Panc1 (cell line): ENCODE measurements around the gene GPR137. TPM values are rescaled to one million over a fixed set of nuclear protein-coding genes. Genes with fewer than 3 reads are reported as not detected.

Source experiments
- ATAC-seq: fragments of 200-7000 bp; cut with Tn5 transposase; 2 replicates; pipeline ENCODE4 v1.9.1; 2020; ENCODE audit warnings: mild to moderate bottlenecking, moderate library complexity
- BruUV-seq: library from RNA; stranded (reverse); fragments of 400-500 nt; replicated peaks from 2 replicates; lab custom pipeline; 2021; lab: Mats Ljungman, UMichigan
- CTCF ChIA-PET: fragments of 300-600 bp; sonication (Branson Sonifier 250); formaldehyde crosslinking; loops from one replicate; lab custom pipeline; 2022; ENCODE audit warnings: antibody characterized with exemption; lab: Charles Lee
- POLR2A ChIA-PET: fragments of 300-600 bp; sonication (Branson Sonifier 250); formaldehyde crosslinking; loops from one replicate; lab custom pipeline; 2022; ENCODE audit warnings: antibody characterized with exemption; lab: Charles Lee
- DNase-seq: peaks from one replicate; pipeline ENCODE4 v3.0.0-alpha.2; 2010; ENCODE audit warnings: low read depth, low spot score
- H3K27ac ChIP-seq: 2 replicates; pipeline ENCODE4 v1.5.1; 2011; ENCODE audit warnings: mild to moderate bottlenecking, low read length, inconsistent platforms
- H3K27me3 ChIP-seq: fragments of 200-500 bp; sonication (Bioruptor generic); 2 replicates; pipeline ENCODE4 v1.6.0; 2014; ENCODE audit warnings: low read length, inconsistent platforms; ENCODE audit not compliant: control insufficient read depth, insufficient read depth
- H3K36me3 ChIP-seq: fragments of 200-500 bp; sonication (Bioruptor generic); 2 replicates; pipeline ENCODE4 v1.5.1; 2014; ENCODE audit warnings: inconsistent platforms, mild to moderate bottlenecking, low read length, moderate library complexity; ENCODE audit not compliant: control insufficient read depth, insufficient read depth
- H3K4me1 ChIP-seq: 2 replicates; pipeline ENCODE4 v1.5.1; 2011; ENCODE audit warnings: inconsistent platforms, mild to moderate bottlenecking, low read length, moderate library complexity; ENCODE audit not compliant: control insufficient read depth, insufficient read depth
- H3K4me3 ChIP-seq, 2 experiments: 2 replicates each; pipeline ENCODE4 v1.5.1; 2011 to 2012; ENCODE audit warnings: low read depth in 2 of 2, low read length in 2 of 2, mild to moderate bottlenecking in 2 of 2, inconsistent platforms in 1 of 2, moderate library complexity in 1 of 2
- H3K9me3 ChIP-seq: fragments of 200-500 bp; sonication (Bioruptor generic); 2 replicates; pipeline ENCODE4 v1.5.1; 2014; ENCODE audit warnings: low read depth, mild to moderate bottlenecking, inconsistent platforms, low read length, moderate library complexity; ENCODE audit not compliant: control insufficient read depth, insufficient read depth
- POLR2AphosphoS5 ChIP-seq: IDR thresholded peaks from 2 replicates; pipeline ENCODE4 v1.6.1; 2012; ENCODE audit warnings: mild to moderate bottlenecking, low read depth, low read length, moderate library complexity
- SIN3A ChIP-seq: IDR thresholded peaks from 2 replicates; pipeline ENCODE4 v1.6.1; 2012; ENCODE audit warnings: low read depth, mild to moderate bottlenecking, low read length, moderate library complexity, borderline replicate concordance; ENCODE audit not compliant: insufficient read depth
- TCF7L2 ChIP-seq: IDR thresholded peaks from 2 replicates; pipeline ENCODE4 v1.6.1; 2011; ENCODE audit warnings: mild to moderate bottlenecking, low read depth, low read length, inconsistent platforms
- in situ Hi-C: cut with HindIII; loops from 2 replicates; pipeline ENCODE4 v1.10.0; 2016; ENCODE audit warnings: low sequenced_read_pairs, low pct_unique_long_range_greater_than_20kb
- intact Hi-C: fragments of 100-400 bp; cut with micrococcal nuclease; formaldehyde crosslinking; loops from one replicate; pipeline ENCODE4 v1.10.0; 2022; ENCODE audit not compliant: unreplicated experiment
- total RNA-seq: library from RNA; stranded (reverse); gene quantifications from one replicate; pipeline ENCODE4 v1.2.1, GENCODE V29; 2021; ENCODE audit not compliant: unreplicated experiment
- TF ChIP-seq, protein P1 (sequence below): fragments of 450-650 bp; IDR thresholded peaks from 2 replicates; pipeline ENCODE4 v1.5.1; 2017; ENCODE audit warnings: mild to moderate bottlenecking
- TF ChIP-seq, protein P2 (sequence below), 2 experiments: IDR thresholded peaks; 2 replicates each; pipeline ENCODE4 v1.6.1; 2011 to 2012; ENCODE audit warnings: low read depth in 2 of 2, control low read depth in 1 of 2, low read length in 1 of 2, mild to moderate bottlenecking in 1 of 2, moderate library complexity in 1 of 2; ENCODE audit not compliant: insufficient read depth in 1 of 2

The GPR137 gene
- total RNA-seq, 1 experiment from 2014 or later: 183 TPM

DNA sequence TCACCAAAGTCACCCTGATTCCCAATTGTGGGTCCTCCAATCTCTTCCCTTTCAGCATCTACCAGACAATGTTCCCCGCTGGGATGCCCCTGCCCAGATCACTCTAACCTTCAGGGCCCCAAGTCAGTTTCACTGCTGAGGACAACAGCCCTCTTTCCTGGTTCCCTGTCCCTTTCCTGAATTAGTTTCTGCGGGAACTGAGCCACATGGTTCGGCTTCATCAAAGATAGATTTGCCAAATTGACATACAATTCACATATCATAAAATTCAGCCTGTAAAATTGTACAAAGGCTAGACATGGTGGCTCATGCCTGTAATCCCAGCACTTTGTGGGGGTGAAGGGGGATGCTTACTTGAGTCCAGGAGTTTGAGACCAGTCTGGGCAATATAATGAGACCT lies 42.3 kb downstream of the GPR137 start:
- ATAC-seq (no peak), DNase-seq (no peak)
- BruUV-seq: no TSS peak
- intact Hi-C loops: no loop called here
- Histone ChIP-seq H3K9me3 (no peaks in the 10 kb centered on the region), H3K27ac (no peak overlapping the region), H3K27me3 (no peaks in the 10 kb centered on the region), H3K4me1 (peaks cover 21% of the 10 kb centered on the region), H3K36me3 (no peaks in the 10 kb centered on the region), H3K4me3 (no peak overlapping the region)
- POLR2A ChIA-PET: no interaction called here
- CTCF ChIA-PET: no interaction called here
- in situ Hi-C loops: no loop called here
- TF ChIP-seq, protein P1, sequence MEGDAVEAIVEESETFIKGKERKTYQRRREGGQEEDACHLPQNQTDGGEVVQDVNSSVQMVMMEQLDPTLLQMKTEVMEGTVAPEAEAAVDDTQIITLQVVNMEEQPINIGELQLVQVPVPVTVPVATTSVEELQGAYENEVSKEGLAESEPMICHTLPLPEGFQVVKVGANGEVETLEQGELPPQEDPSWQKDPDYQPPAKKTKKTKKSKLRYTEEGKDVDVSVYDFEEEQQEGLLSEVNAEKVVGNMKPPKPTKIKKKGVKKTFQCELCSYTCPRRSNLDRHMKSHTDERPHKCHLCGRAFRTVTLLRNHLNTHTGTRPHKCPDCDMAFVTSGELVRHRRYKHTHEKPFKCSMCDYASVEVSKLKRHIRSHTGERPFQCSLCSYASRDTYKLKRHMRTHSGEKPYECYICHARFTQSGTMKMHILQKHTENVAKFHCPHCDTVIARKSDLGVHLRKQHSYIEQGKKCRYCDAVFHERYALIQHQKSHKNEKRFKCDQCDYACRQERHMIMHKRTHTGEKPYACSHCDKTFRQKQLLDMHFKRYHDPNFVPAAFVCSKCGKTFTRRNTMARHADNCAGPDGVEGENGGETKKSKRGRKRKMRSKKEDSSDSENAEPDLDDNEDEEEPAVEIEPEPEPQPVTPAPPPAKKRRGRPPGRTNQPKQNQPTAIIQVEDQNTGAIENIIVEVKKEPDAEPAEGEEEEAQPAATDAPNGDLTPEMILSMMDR: no peak
- TF ChIP-seq TCF7L2 (no peak), POLR2AphosphoS5 (no peak), SIN3A (no peak)
- TF ChIP-seq, protein P2, sequence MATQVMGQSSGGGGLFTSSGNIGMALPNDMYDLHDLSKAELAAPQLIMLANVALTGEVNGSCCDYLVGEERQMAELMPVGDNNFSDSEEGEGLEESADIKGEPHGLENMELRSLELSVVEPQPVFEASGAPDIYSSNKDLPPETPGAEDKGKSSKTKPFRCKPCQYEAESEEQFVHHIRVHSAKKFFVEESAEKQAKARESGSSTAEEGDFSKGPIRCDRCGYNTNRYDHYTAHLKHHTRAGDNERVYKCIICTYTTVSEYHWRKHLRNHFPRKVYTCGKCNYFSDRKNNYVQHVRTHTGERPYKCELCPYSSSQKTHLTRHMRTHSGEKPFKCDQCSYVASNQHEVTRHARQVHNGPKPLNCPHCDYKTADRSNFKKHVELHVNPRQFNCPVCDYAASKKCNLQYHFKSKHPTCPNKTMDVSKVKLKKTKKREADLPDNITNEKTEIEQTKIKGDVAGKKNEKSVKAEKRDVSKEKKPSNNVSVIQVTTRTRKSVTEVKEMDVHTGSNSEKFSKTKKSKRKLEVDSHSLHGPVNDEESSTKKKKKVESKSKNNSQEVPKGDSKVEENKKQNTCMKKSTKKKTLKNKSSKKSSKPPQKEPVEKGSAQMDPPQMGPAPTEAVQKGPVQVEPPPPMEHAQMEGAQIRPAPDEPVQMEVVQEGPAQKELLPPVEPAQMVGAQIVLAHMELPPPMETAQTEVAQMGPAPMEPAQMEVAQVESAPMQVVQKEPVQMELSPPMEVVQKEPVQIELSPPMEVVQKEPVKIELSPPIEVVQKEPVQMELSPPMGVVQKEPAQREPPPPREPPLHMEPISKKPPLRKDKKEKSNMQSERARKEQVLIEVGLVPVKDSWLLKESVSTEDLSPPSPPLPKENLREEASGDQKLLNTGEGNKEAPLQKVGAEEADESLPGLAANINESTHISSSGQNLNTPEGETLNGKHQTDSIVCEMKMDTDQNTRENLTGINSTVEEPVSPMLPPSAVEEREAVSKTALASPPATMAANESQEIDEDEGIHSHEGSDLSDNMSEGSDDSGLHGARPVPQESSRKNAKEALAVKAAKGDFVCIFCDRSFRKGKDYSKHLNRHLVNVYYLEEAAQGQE (IDR thresholded peaks at IDR 0.05; ENCODE audit: insufficient read depth in 1 of 2, low read depth in 2 of 2, low read length in 1 of 2): no peak

DNA sequence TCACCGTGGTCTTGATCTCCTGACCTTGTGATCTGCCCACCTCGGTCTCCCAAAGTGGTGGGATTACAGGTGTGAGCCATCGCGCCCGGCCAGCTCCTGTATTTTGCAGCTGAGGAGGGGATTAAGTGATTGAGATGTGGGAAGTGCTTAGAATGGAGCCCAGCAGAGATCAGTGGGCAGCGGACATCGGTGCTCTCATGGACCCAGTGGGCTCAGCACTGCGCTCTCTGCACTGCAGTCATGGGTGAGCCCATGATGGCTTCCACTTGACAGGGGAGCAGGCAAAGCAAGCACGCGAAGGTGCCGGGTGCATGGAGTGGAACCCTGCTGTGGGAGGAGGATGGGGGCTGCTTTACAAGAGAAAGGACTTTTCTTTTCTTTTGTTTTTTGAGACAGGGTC lies 45.2 kb downstream of the GPR137 start:
- TF ChIP-seq POLR2AphosphoS5 (no peak), TCF7L2 (no peak), SIN3A (no peak)
- TF ChIP-seq, protein P1: no peak
- TF ChIP-seq, protein P2 (IDR thresholded peaks at IDR 0.05; ENCODE audit: insufficient read depth in 1 of 2, low read depth in 2 of 2, low read length in 1 of 2): no peak
- no peak overlapping the region for H3K4me3 ChIP-seq
- in situ Hi-C loops: no loop called here
- H3K9me3 ChIP-seq: no peaks in the 10 kb centered on the region
- H3K27me3 ChIP-seq: no peaks in the 10 kb centered on the region
- DNase-seq (no peak), ATAC-seq (no peak)
- H3K36me3 ChIP-seq: no peaks in the 10 kb centered on the region
- H3K27ac ChIP-seq: no peak overlapping the region
- intact Hi-C loops: no loop called here
- ChIA-PET CTCF (interaction anchor here (1.5 to 1.9 kb wide), 4 partner anchors 13 to 26 kb away, joined by 9 to 16 read pairs (median 11); partner anchors contain the start of genes PRDX5 and TRMT112), POLR2A (interaction anchor here (0.6 to 1.8 kb wide), 3 partner anchors 13 to 146 kb away, joined by 3 to 12 read pairs (median 3); partner anchors contain the start of genes PRDX5 and TRMT112)
- H3K4me1 ChIP-seq: peaks cover 26% of the 10 kb centered on the region
- no TSS peak for BruUV-seq
